ENCODE data around the gene UGT1A8.

GRCh38 chr2:233673896-233674295 is 56.5 kb downstream of the UGT1A8 start:
- TF ChIP-seq, protein P1, sequence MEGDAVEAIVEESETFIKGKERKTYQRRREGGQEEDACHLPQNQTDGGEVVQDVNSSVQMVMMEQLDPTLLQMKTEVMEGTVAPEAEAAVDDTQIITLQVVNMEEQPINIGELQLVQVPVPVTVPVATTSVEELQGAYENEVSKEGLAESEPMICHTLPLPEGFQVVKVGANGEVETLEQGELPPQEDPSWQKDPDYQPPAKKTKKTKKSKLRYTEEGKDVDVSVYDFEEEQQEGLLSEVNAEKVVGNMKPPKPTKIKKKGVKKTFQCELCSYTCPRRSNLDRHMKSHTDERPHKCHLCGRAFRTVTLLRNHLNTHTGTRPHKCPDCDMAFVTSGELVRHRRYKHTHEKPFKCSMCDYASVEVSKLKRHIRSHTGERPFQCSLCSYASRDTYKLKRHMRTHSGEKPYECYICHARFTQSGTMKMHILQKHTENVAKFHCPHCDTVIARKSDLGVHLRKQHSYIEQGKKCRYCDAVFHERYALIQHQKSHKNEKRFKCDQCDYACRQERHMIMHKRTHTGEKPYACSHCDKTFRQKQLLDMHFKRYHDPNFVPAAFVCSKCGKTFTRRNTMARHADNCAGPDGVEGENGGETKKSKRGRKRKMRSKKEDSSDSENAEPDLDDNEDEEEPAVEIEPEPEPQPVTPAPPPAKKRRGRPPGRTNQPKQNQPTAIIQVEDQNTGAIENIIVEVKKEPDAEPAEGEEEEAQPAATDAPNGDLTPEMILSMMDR (IDR thresholded peaks at IDR 0.05; ENCODE audit: insufficient read depth, low read length): no peak
- TF ChIP-seq GABPA (IDR thresholded peaks at IDR 0.05; ENCODE audit: low read depth) (no peak), REST (IDR thresholded peaks at IDR 0.05; ENCODE audit: insufficient replicate concordance, low read depth) (no peak)

All from HL-60 (cell line).